Left ventricle myocardium inferior (tissue), 1 donor: ENCODE data around the gene SEC61G. TPM values are rescaled to one million over a fixed set of nuclear protein-coding genes. Genes with fewer than 3 reads are reported as not detected.
A peak's percentile ranks its signal among the peaks of the same experiment; 100 is the strongest.

ENCODE experiments used
- DNase-seq: peaks from one replicate; pipeline ENCODE4 v3.0.0-alpha.2; 2020
- H3K27ac ChIP-seq: fragments of 200-600 bp; replicated peaks from 2 replicates; pipeline ENCODE4 v1.8.0; 2021
- H3K27me3 ChIP-seq: fragments of 200-600 bp; 2 replicates; pipeline ENCODE4 v1.8.0; 2021; ENCODE audit warnings: low read depth
- H3K36me3 ChIP-seq: fragments of 200-600 bp; 2 replicates; pipeline ENCODE4 v1.8.0; 2021
- H3K4me1 ChIP-seq: fragments of 200-600 bp; 2 replicates; pipeline ENCODE4 v1.8.0; 2021
- H3K4me3 ChIP-seq: fragments of 200-600 bp; 2 replicates; pipeline ENCODE4 v1.8.0; 2021; ENCODE audit warnings: mild to moderate bottlenecking, moderate library complexity
- H3K9me3 ChIP-seq: fragments of 200-600 bp; replicated peaks from 2 replicates; pipeline ENCODE4 v1.8.0; 2021
- CTCF ChIP-seq: fragments of 200-600 bp; IDR thresholded peaks from 2 replicates; pipeline ENCODE4 v1.8.0; 2021; ENCODE audit warnings: antibody characterized with exemption, mild to moderate bottlenecking, borderline replicate concordance
- intact Hi-C: fragments of 100-400 bp; cut with micrococcal nuclease; formaldehyde crosslinking; loops from one replicate; pipeline ENCODE4 v1.11.0; 2022
- long read RNA-seq: library from polyadenylated mRNA; unstranded; transcript quantifications from one replicate; pipeline ENCODE4 v2.0.0, GENCODE V29; 2021
- total RNA-seq: library from RNA; stranded (reverse); fragmentation: NEBNext Ultra II Directional; extraction: Animal tissue kit (Norgen Biotek cat#: 25700); gene quantifications from one replicate; pipeline ENCODE4 v1.2.1, GENCODE V29; 2021
- donor health status: DM: no; HTN: yes; CAD: no; lungs with severe emphysema.

Gene SEC61G
- 103 TPM for total RNA-seq
- long read RNA-seq, transcript SEC61G-201 (4 exons, 462 nt), result major isoform, 30 of 34 reads
- long read RNA-seq, partial matches to known transcripts, result 0 of 34 reads
- long read RNA-seq, other reads (novel, unspliced or antisense), result 0 of 34 reads

- H3K4me1 ChIP-seq, result peaks cover 60% of the 10 kb centered on the region
- H3K9me3 ChIP-seq, result no peaks in the 10 kb centered on the region
- H3K27me3 ChIP-seq, result no peaks in the 10 kb centered on the region
- peak; percentile 96 for DNase-seq
- intact Hi-C loops, result no loop called here
- H3K4me3 ChIP-seq, result peak within 1 kb of the TSS; percentile 99
- H3K36me3 ChIP-seq, result peaks cover 19% of the 10 kb centered on the region
- TF ChIP-seq CTCF, result no peak
- H3K27ac ChIP-seq, result peak within 1 kb of the TSS; percentile 93
Measured at GRCh38 chr7:54758702-54759592, at the start of gene SEC61G. Gene SEC61G, minus strand, starts transcription at chr7:54759211. Its CDS starts 1,623 bp downstream, at chr7:54757588.

GRCh38 chr7:54802841-54803240 is 43.8 kb upstream of the SEC61G start:
- Histone ChIP-seq H3K27ac (no peak overlapping the region), H3K4me1 (no peaks in the 10 kb centered on the region), H3K9me3 (no peaks in the 10 kb centered on the region), H3K4me3 (no peak overlapping the region), H3K36me3 (no peaks in the 10 kb centered on the region), H3K27me3 (no peaks in the 10 kb centered on the region)
- no peak for DNase-seq
- no peak for TF ChIP-seq CTCF
- intact Hi-C loops, result no loop called here

- H3K27me3 ChIP-seq, result no peaks in the 10 kb centered on the region
- DNase-seq, result no peak
- H3K27ac ChIP-seq, result no peak overlapping the region
- no peak overlapping the region for H3K4me3 ChIP-seq
- no peaks in the 10 kb centered on the region for H3K36me3 ChIP-seq
- H3K9me3 ChIP-seq, result no peaks in the 10 kb centered on the region
- intact Hi-C loops, result no loop called here
- TF ChIP-seq CTCF, result no peak
- no peaks in the 10 kb centered on the region for H3K4me1 ChIP-seq
Measured at GRCh38 chr7:54802114-54802513, 43.1 kb upstream of the SEC61G start.

GRCh38 chr7:54799792-54800191 is 40.8 kb upstream of the SEC61G start:
- no peak for DNase-seq
- Histone ChIP-seq H3K9me3 (no peaks in the 10 kb centered on the region), H3K4me3 (no peak overlapping the region), H3K27ac (no peak overlapping the region), H3K27me3 (no peaks in the 10 kb centered on the region), H3K4me1 (no peaks in the 10 kb centered on the region), H3K36me3 (no peaks in the 10 kb centered on the region)
- intact Hi-C loops, result no loop called here
- TF ChIP-seq CTCF, result no peak

GRCh38 chr7:54798530-54798929 is 39.5 kb upstream of the SEC61G start:
- Histone ChIP-seq H3K27ac (no peak overlapping the region), H3K36me3 (no peaks in the 10 kb centered on the region), H3K27me3 (no peaks in the 10 kb centered on the region), H3K9me3 (no peaks in the 10 kb centered on the region), H3K4me1 (no peaks in the 10 kb centered on the region), H3K4me3 (no peak overlapping the region)
- intact Hi-C loops, result no loop called here
- no peak for TF ChIP-seq CTCF
- no peak for DNase-seq
